ENCODE measurements around the gene DHX35.

- no peak for TF ChIP-seq CTCF (tag by site-specific recombination; IDR thresholded peaks at IDR 0.05)
- no peak for TF ChIP-seq REST (tag by site-specific recombination; IDR thresholded peaks at IDR 0.05)
- TF ChIP-seq ZNF561 (tag by site-specific recombination; IDR thresholded peaks at IDR 0.05; ENCODE audit: borderline replicate concordance), result no peak
- no peak for TF ChIP-seq ZNF423 (tag by site-specific recombination; IDR thresholded peaks at IDR 0.05)
- no peak for TF ChIP-seq ZNF362 (tag by site-specific recombination; IDR thresholded peaks at IDR 0.05)
- no peak for TF ChIP-seq ZNF558 (tag by site-specific recombination; IDR thresholded peaks at IDR 0.05)
- TF ChIP-seq PRDM10 (tag by site-specific recombination; IDR thresholded peaks at IDR 0.05), result no peak
These were observed 10.5 kb upstream of the DHX35 start for GRCh38 chr20:38951611-38952010.

Measured in HEK293 (cell line).